ENCODE data around the gene DLX5. TPM values are rescaled to one million over a fixed set of nuclear protein-coding genes. Genes with fewer than 3 reads are reported as not detected.

Gene DLX5
- total RNA-seq, 2 experiments from 2014 or later, result not detected

DNA sequence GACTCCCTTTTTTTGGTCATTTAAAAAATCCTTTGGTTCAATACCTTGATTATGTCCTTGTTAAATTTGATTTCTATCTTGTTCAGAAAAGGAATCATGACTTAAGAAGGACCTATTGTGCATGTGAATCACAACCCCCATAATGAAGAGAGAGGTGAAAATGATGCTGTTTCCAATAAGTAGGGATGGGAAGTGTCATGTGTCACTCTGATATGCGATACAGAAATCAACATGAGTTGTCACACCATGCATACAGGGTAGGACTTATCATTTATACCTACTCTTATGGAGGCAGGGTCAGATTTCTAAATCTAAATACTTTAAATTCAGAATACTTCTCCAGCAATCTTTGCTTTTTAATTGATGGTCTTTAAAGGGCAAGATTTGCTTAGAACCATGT lies 38.6 kb downstream of the DLX5 start:
- CTCF ChIA-PET, result no interaction called here
- Mint-ChIP-seq H3K36me3 (no peaks in the 10 kb centered on the region), H3K27ac (no peak overlapping the region), H3K4me1 (no peaks in the 10 kb centered on the region), H3K4me3 (no peak overlapping the region), H3K9me3 (ENCODE audit: low read depth) (no peaks in the 10 kb centered on the region), H3K27me3 (peaks cover 64% of the 10 kb centered on the region)
- no peak for ATAC-seq
- DNase-seq, result no peak

DNA sequence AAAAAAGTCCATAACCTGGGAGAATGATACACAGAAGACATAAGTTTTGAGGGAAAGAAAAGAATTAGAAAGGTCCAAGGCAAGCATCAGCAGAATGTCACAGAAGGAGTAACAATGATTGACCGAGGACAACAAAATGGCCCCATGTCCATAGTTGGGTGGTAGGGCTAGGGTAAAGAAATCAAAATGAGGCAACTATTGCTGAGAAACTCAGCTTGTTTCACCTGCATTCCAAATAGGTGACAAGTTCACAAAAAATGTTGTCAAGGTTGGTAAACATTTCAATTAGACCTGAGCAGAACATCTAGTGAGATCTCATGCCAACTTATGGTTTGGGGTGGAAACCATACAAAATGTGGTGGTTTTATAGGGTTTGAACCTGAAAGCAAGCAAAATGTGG lies 42.0 kb downstream of the DLX5 start:
- CTCF ChIA-PET, result no interaction called here
- H3K4me1 Mint-ChIP-seq, result no peaks in the 10 kb centered on the region
- H3K4me3 Mint-ChIP-seq, result no peak overlapping the region
- H3K27ac Mint-ChIP-seq, result no peak overlapping the region
- ATAC-seq, result no peak
- no peaks in the 10 kb centered on the region for H3K9me3 Mint-ChIP-seq (ENCODE audit: low read depth)
- H3K36me3 Mint-ChIP-seq, result no peaks in the 10 kb centered on the region
- DNase-seq, result no peak
- peaks cover 39% of the 10 kb centered on the region for H3K27me3 Mint-ChIP-seq

DNA sequence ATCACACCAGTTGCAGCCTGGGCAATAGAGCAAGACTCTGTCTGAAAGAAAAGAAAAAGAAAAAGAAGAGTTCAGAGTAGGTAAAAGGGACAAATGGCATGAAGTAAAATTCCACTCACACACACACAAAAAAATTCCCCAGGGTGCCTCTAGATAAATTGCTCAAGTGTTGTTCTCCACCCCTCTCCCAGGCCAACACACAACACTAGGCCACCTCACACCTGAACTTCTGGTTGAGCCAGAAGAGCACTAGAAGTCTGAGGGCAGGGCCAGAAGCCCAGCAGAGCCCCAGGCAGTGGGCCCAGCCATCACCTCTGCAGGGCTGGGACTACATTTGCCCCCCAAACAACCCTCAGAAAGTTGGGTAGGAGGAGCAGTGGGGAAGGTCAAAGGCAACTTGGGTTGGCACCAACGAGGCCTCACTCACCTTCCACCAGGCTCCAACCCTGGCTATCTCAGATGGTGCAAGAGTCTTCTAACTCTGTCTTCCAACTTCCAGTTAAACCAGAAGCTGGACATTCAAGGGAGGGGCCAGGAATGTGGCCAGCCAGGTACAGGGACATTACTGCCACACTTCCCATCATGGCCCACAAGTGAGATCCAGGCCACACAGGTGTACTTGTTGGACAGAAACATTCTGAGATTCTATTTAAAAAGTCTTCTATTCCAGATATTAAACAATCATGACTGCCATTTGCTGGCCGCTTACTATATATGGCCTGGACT lies 44.9 kb downstream of the DLX5 start:
- Mint-ChIP-seq H3K9me3 (ENCODE audit: low read depth) (no peaks in the 10 kb centered on the region), H3K27ac (no peak overlapping the region), H3K36me3 (no peaks in the 10 kb centered on the region), H3K4me3 (no peak overlapping the region), H3K27me3 (peaks cover 29% of the 10 kb centered on the region), H3K4me1 (no peaks in the 10 kb centered on the region)
- DNase-seq, result no peak
- no peak for ATAC-seq
- CTCF ChIA-PET, result no interaction called here

DNA sequence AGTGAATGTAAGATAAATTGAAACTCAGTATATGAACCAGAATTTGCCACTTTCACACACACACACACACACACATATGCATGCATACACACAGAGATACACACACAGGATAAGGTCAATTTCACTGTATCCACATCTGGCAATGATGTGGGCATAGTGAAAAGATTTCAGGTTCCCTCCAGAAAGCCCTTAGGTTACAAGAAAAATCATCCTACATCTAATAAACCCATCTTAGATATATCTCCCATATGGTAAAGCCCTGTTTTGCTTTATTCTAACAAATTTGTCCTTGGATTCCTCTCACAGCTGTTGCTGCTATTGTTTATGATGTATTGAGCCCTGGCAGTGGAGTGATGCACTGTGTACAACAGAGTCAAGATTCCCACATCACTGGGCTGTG lies 47.2 kb downstream of the DLX5 start:
- Mint-ChIP-seq H3K27me3 (peaks cover 23% of the 10 kb centered on the region), H3K36me3 (no peaks in the 10 kb centered on the region), H3K9me3 (ENCODE audit: low read depth) (no peaks in the 10 kb centered on the region), H3K4me3 (no peak overlapping the region), H3K4me1 (no peaks in the 10 kb centered on the region), H3K27ac (no peak overlapping the region)
- CTCF ChIA-PET, result no interaction called here
- ATAC-seq (no peak), DNase-seq (no peak)

DNA sequence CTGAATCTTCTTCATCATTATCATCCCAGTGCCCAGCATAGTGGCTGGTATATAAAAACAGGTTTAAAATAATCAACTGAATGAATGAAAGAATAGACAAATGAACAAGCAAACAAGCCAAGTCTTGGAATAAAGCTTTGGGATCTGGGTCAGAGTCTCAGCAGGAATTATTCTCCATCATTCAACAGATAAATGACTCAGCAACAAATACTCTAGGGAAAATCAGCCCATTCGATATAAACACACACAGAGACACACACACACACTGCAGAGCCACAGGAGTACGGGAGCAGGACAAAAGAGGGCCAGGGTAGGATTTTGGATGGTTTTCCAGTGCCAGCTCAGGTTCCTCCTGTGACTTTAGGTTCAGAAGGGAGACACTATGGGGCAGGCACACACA lies 48.5 kb downstream of the DLX5 start:
- H3K27ac Mint-ChIP-seq, result no peak overlapping the region
- H3K4me3 Mint-ChIP-seq, result no peak overlapping the region
- CTCF ChIA-PET, result no interaction called here
- no peaks in the 10 kb centered on the region for H3K4me1 Mint-ChIP-seq
- DNase-seq (no peak), ATAC-seq (no peak)
- H3K27me3 Mint-ChIP-seq, result peaks cover 21% of the 10 kb centered on the region
- no peaks in the 10 kb centered on the region for H3K36me3 Mint-ChIP-seq
- no peaks in the 10 kb centered on the region for H3K9me3 Mint-ChIP-seq (ENCODE audit: low read depth)

DNA sequence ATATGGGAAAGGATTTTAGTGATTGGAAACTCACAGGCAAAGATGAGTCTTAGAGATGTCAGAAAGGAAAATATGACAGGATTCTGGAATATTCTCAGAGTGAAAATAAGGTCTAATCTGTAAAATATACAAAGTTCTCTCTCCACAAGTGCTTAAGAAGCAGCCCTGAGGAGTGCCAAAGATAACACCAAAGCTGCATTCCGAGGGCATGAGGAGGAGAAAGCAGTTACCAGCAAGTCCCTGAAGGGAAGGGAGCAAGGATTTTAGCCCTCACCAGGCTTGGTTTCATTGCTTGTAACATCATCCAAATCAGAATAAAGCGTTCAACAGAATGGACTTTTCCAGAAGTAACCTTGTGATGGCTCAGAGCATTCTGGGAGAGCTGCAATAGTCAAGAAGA lies 50.6 kb downstream of the DLX5 start:
- Mint-ChIP-seq H3K27ac (no peak overlapping the region), H3K4me1 (no peaks in the 10 kb centered on the region)
- no peak for DNase-seq

DNA sequence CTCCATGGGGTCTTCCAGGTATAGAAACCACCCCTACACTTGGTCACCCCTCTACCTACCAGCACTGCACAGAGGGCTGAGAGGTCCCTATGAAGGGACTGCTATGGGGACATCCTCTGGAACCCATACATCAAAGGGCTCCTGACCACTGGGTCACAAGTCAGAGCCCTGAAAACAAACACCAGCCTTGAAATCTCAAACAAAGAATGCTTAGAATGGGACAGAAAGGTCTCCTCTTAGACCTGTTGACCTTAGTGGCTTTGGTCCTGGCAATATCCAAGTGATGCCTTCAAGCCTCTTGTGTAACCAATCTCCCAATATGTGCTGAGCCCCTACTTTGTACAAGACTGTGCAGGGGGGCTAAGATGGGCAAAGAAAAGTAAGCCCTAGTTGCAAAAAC lies 53.9 kb downstream of the DLX5 start:
- Mint-ChIP-seq H3K4me3 (no peak overlapping the region), H3K27ac (no peak overlapping the region), H3K36me3 (no peaks in the 10 kb centered on the region), H3K27me3 (peaks cover 24% of the 10 kb centered on the region), H3K9me3 (ENCODE audit: low read depth) (no peaks in the 10 kb centered on the region), H3K4me1 (no peaks in the 10 kb centered on the region)
- ATAC-seq (no peak), DNase-seq (no peak)
- CTCF ChIA-PET, result no interaction called here

More for the DNA sequence above, 50.6 kb downstream of the DLX5 start:
- Mint-ChIP-seq H3K9me3 (ENCODE audit: low read depth) (no peaks in the 10 kb centered on the region), H3K4me3 (no peak overlapping the region), H3K36me3 (no peaks in the 10 kb centered on the region), H3K27me3 (peaks cover 27% of the 10 kb centered on the region)
- ATAC-seq, result no peak
- CTCF ChIA-PET, result no interaction called here

Other genes starting within 250 kb of the DLX5 start
- gene DLX6, start 19.3 kb downstream of the DLX5 start, total RNA-seq, result not detected
- 10 to 100 TPM; 14.7 to 17.9 TPM for gene SDHAF3, start 92.9 kb upstream of the DLX5 start, total RNA-seq

Measured in activated CD8-positive, alpha-beta memory T cell treated with anti-CD3 and anti-CD28 coated beads, Interleukin-2, amount 10 ng/mL, durations not matched to agents 7 days and 5 days (primary cell).